GM12878 (cell line): ENCODE data around the gene SLC39A6. TPM values are rescaled to one million over a fixed set of nuclear protein-coding genes. Genes with fewer than 3 reads are reported as not detected.

ENCODE experiments used
- ATAC-seq: fragments of 200-7000 bp; cut with Tn5 transposase; 3 replicates; pipeline ENCODE4 v1.9.1; 2020; ENCODE audit warnings: mild to moderate bottlenecking, moderate library complexity
- BruUV-seq: library from RNA; stranded (reverse); fragments of 400-500 nt; replicated peaks from 2 replicates; lab custom pipeline; 2021; lab: Mats Ljungman, UMichigan
- CTCF ChIA-PET: fragments of 300-600 bp; sonication (Branson Sonifier 250); formaldehyde crosslinking; extraction: SDS; loops from one replicate; lab custom pipeline; 2021; ENCODE audit warnings: inconsistent platforms; lab: Yijun Ruan, JAX
- POLR2A ChIA-PET: fragments of 350-600 bp; formaldehyde crosslinking; extraction: SDS; loops from one replicate; lab custom pipeline; 2021; ENCODE audit warnings: inconsistent platforms; lab: Charles Lee
- RAD21 ChIA-PET: fragments of 300-600 bp; sonication (Branson Sonifier 250); formaldehyde crosslinking; loops from one replicate; lab custom pipeline; 2023; ENCODE audit warnings: antibody characterized with exemption; ENCODE audit not compliant: unreplicated experiment; lab: Charles Lee
- SMC1A ChIA-PET: fragments of 300-600 bp; sonication (Branson Sonifier 250); formaldehyde crosslinking; loops from one replicate; lab custom pipeline; 2023; ENCODE audit not compliant: unreplicated experiment, uncharacterized antibody; lab: Charles Lee
- DNase-seq: peaks from one replicate; pipeline ENCODE4 v3.0.0-alpha.2; 2011; ENCODE audit warnings: low read depth, low spot score
- FAIRE-seq: peaks from 3 replicates; lab custom pipeline; 2011; peaks lifted over from hg19 to GRCh38; lab: Jason Lieb, UNC
- H2AFZ ChIP-seq: 2 replicates; pipeline ENCODE4 v1.6.0; 2011; ENCODE audit warnings: low read depth, low read length, control low read depth; ENCODE audit not compliant: control insufficient read depth
- H3K27ac ChIP-seq: 2 replicates; pipeline ENCODE4 v1.5.1; 2011; ENCODE audit warnings: control low read depth; ENCODE audit not compliant: control insufficient read depth, insufficient read depth
- H3K27me3 ChIP-seq, 2 experiments: replicated peaks in 1 of 2; 2 replicates each; pipeline versions ENCODE4 v1.6.0 to v1.6.1; 2011; ENCODE audit warnings: low read length in 1 of 2; ENCODE audit not compliant: control insufficient read depth in 2 of 2, insufficient read depth in 2 of 2
- H3K36me3 ChIP-seq, 2 experiments: 2 replicates each; pipeline ENCODE4 v1.5.1; 2011; ENCODE audit warnings: low read length in 1 of 2; ENCODE audit not compliant: control insufficient read depth in 2 of 2, insufficient read depth in 2 of 2
- H3K4me1 ChIP-seq: 2 replicates; pipeline ENCODE4 v1.6.1; 2011; ENCODE audit warnings: mild to moderate bottlenecking, low read length, moderate library complexity, mixed read lengths; ENCODE audit not compliant: control insufficient read depth, insufficient read depth
- H3K4me2 ChIP-seq: 2 replicates; pipeline ENCODE4 v1.6.0; 2011; ENCODE audit warnings: control low read depth; ENCODE audit not compliant: control insufficient read depth, insufficient read depth
- H3K4me3 ChIP-seq: fragments of 200-600 bp; sonication (generic); 2 replicates; pipeline ENCODE4 v1.5.1; 2016
- H3K79me2 ChIP-seq: 2 replicates; pipeline ENCODE4 v1.6.0; 2011; ENCODE audit warnings: low read length; ENCODE audit not compliant: control insufficient read depth, insufficient read depth
- H3K9ac ChIP-seq: 2 replicates; pipeline ENCODE4 v1.8.0; 2011; ENCODE audit warnings: low read length, control low read depth, mixed read lengths; ENCODE audit not compliant: control insufficient read depth, insufficient read depth
- H3K9me3 ChIP-seq: replicated peaks from 3 replicates; pipeline ENCODE4 v1.5.1; 2011; ENCODE audit warnings: mild to moderate bottlenecking, low read length; ENCODE audit not compliant: control insufficient read depth, insufficient read depth
- H4K20me1 ChIP-seq: 2 replicates; pipeline ENCODE4 v1.6.0; 2011; ENCODE audit not compliant: control insufficient read depth, insufficient read depth
- ETV6 ChIP-seq, 2 experiments: fragments of 450-650 bp in 1 of 2; IDR thresholded peaks in 1 of 2; conservative IDR thresholded peaks in 1 of 2; 2 replicates each; pipeline ENCODE4 v1.6.1; 2014; ENCODE audit warnings: antibody characterized with exemption in 1 of 2, borderline replicate concordance in 1 of 2, low read depth in 1 of 2, mild to moderate bottlenecking in 1 of 2, moderate library complexity in 1 of 2
- NR2C2 ChIP-seq: IDR thresholded peaks from 2 replicates; pipeline ENCODE4 v1.6.1; 2011; ENCODE audit warnings: borderline replicate concordance, low read depth; ENCODE audit not compliant: control insufficient read depth, insufficient read length
- RUNX3 ChIP-seq: IDR thresholded peaks from 2 replicates; pipeline ENCODE4 v1.6.1; 2012; ENCODE audit warnings: low read length, inconsistent platforms
- SP1 ChIP-seq: IDR thresholded peaks from one replicate; pipeline ENCODE4 v1.6.1; 2011; ENCODE audit warnings: low read depth, low read length
- ZSCAN29 ChIP-seq: fragments of 450-650 bp; IDR thresholded peaks from 2 replicates; pipeline ENCODE4 v1.6.1; 2017; ENCODE audit warnings: mild to moderate bottlenecking, moderate library complexity
- in situ Hi-C: fragments of 300-500 bp; cut with MboI; formaldehyde crosslinking; loops from 9 replicates; pipeline ENCODE4 v1.14.3; 2018; ENCODE audit warnings: mixed read lengths
- intact Hi-C: fragments of 100-400 bp; cut with micrococcal nuclease; formaldehyde crosslinking; loops from one replicate; pipeline ENCODE4 v1.14.2; 2022; ENCODE audit not compliant: unreplicated experiment
- polyA plus RNA-seq, 11 experiments: library from polyadenylated mRNA; depleted of rRNA in 4 of 11; unstranded in 6 of 11; stranded (reverse) in 5 of 11; fragments of >200 nt; fragmentation: Nextera tagmentation in 4 of 11; fragmentation: Illumina TruSeq in 1 of 11; extraction: Ambion mirVana in 4 of 11; extraction: Trizol in 1 of 11; gene quantifications; 1 replicate in 1 of 11; 2 replicates in 10 of 11; pipeline versions ENCODE4 v1.2.1 to v1.2.3, GENCODE V29; 2011 to 2016; ENCODE audit warnings: inconsistent platforms in 2 of 11, missing spikeins in 2 of 11, low read depth in 1 of 11
- total RNA-seq, 4 experiments: library from RNA; depleted of rRNA in 3 of 4; stranded (reverse); fragments of >200 nt in 3 of 4; fragmentation: Illumina TruSeq in 1 of 4; extraction: Trizol in 1 of 4; gene quantifications; 2 replicates each; pipeline versions ENCODE4 v1.2.1 to v1.2.3, GENCODE V29; 2013 to 2021
- TF ChIP-seq, protein P1 (sequence below): IDR thresholded peaks from 2 replicates; pipeline ENCODE4 v1.6.1; 2012; ENCODE audit warnings: low read depth, low read length, improper control_type of control experiment

SLC39A6 gene
- total and polyA plus RNA-seq, 10 of the 15 experiments (the other 5 are each of a cell fraction or from before 2014, with no cell fraction given) = 12.4 to 65.9 (median 41.3) TPM

DNA sequence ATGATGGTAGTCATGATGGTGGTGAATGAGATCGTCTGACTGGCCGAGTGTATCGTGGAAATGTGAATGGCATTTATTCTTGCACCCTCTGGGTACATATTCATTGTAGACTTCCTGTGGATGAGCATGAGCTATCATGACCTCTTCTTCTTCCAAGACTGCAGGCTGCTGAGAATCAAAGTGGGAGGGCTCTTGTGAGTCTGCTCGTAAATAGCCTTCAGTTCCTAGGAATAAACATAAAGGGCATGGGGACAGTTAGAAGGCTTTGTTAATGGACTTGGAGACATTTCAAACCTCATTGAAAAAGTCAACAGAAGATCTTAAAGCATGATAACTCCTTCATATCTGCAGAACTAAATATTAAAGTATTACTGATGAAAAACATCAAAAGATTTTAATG, 14.9 kb downstream of the SLC39A6 start (continued):
- TF ChIP-seq, protein P1, sequence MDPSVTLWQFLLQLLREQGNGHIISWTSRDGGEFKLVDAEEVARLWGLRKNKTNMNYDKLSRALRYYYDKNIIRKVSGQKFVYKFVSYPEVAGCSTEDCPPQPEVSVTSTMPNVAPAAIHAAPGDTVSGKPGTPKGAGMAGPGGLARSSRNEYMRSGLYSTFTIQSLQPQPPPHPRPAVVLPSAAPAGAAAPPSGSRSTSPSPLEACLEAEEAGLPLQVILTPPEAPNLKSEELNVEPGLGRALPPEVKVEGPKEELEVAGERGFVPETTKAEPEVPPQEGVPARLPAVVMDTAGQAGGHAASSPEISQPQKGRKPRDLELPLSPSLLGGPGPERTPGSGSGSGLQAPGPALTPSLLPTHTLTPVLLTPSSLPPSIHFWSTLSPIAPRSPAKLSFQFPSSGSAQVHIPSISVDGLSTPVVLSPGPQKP = no peak
- TF ChIP-seq SP1 = no peak

DNA sequence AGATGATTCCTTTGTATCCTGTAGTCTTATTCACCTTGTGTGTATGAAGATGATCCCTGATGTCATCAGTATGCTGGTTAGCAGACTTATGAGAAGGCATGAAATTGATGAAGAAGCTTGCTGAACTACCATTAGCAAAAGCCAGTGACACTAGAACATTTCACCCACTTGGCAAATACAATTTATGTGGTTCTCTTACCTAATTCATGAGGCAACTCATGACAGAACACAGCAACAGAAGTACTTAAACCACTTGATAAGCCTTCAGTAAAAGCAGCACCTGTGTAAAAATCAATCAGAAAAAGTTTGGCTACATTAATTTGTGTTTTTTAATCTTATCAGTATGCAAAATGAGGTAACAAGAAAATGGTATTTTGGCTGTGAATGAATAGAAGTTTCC, 16.8 kb downstream of the SLC39A6 start:
- peaks cover 0 to 22% of the 10 kb centered on the region in 2 experiments; a peak in 3 of 4 replicates for H3K36me3 ChIP-seq
- no peak for DNase-seq
- ChIA-PET CTCF (no interaction called here), POLR2A (no interaction called here), SMC1A (no interaction called here), RAD21 (interaction anchor here (0.6 kb wide), 1 partner anchor 632 kb away, joined by 3 read pairs; no protein-coding TSS in a partner anchor)
- H3K4me2 ChIP-seq = no peak overlapping the region
- no peaks in the 10 kb centered on the region for H4K20me1 ChIP-seq
- no peaks in the 10 kb centered on the region for H3K27me3 ChIP-seq
- TF ChIP-seq ZSCAN29 (no peak), ETV6 (conservative IDR thresholded peaks at IDR 0.05 in 1 of 2, IDR thresholded peaks at IDR 0.05 in 1 of 2; ENCODE audit: borderline replicate concordance in 1 of 2, low read depth in 1 of 2) (no peak), NR2C2 (no peak), RUNX3 (no peak)
- H3K9me3 ChIP-seq = no peaks in the 10 kb centered on the region
- no peak for ATAC-seq
- H3K9ac ChIP-seq = no peak overlapping the region
- H3K79me2 ChIP-seq = no peaks in the 10 kb centered on the region
- H3K4me1 ChIP-seq = no peaks in the 10 kb centered on the region
- H3K4me3 ChIP-seq = no peak overlapping the region
- in situ Hi-C loops = no loop called here
- BruUV-seq = no TSS peak
- intact Hi-C loops = no loop called here
- no peak overlapping the region for H3K27ac ChIP-seq
- FAIRE-seq = no peak
- no peak overlapping the region for H2AFZ ChIP-seq
